ENCODE results near the gene SKOR2.

SKOR2 gene

DNA sequence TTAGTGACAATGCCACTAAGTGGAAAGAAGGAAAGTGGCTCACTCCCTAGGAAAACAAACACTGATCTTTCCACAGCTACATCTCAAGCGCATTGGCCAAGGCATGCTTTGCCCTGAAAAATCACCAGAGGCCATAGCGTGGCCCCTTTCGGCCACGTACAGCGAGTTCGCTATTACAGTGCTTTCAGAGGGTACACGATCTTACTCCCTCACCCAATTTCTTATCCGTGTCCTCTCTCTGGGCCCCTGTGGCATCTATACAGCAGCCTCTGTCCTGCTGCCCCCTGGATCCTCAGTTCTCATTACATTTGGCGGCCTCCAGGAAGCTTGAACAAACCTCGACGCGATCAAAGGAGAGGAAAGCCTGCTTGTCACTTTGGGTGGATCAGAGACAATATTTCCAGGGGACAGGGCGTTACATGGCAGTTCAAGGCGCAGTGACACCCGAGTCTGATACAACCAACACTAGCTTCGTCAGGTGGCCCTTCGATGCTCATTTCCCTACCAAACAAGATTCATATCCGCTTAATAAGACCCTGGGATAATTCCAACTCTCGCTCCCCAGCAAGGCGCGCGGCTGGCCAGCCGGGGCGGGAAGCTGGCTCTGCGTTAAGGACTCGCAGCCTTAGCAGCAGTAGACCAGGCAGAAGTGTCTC, 941 bp downstream of the SKOR2 start:
- Histone ChIP-seq H4K8ac (ENCODE audit: low read depth, low read length) (no peak overlapping the region), H3K4ac (ENCODE audit: low read depth, low read length) (no peak overlapping the region), H2BK15ac (replicated peaks; ENCODE audit: low read depth) (no peak overlapping the region), H3K4me3 (ENCODE audit: low read length) (no peak overlapping the region), H3K4me2 (ENCODE audit: low read length) (no peak overlapping the region), H3K36me3 (ENCODE audit: control insufficient read depth, insufficient read depth, low read length) (no peaks in the 10 kb centered on the region), H3K18ac (ENCODE audit: low read length) (no peak overlapping the region), H4K5ac (ENCODE audit: low read length) (no peak overlapping the region), H2AK5ac (ENCODE audit: low read length) (no peak overlapping the region), H3K79me1 (ENCODE audit: low read length) (no peaks in the 10 kb centered on the region), H2BK120ac (ENCODE audit: low read depth, low read length) (no peak overlapping the region), H3K4me1 (ENCODE audit: control insufficient read depth, low read depth, low read length) (no peaks in the 10 kb centered on the region), H3K79me2 (ENCODE audit: control insufficient read depth, insufficient read depth, low read length) (no peaks in the 10 kb centered on the region), H2BK5ac (ENCODE audit: low read length) (no peak overlapping the region), H3K23ac (ENCODE audit: low read length) (no peak overlapping the region), H3K9ac (ENCODE audit: low read length) (no peak overlapping the region), H3K27ac (ENCODE audit: low read depth, low read length) (no peak overlapping the region), H3K56ac (ENCODE audit: low read length) (no peak overlapping the region), H3K27me3 (ENCODE audit: insufficient read depth, low read length, poor library complexity) (peaks cover 89% of the 10 kb centered on the region)
- no CpG with 5 or more reads among the region's 26 CpGs for WGBS (ENCODE audit: extremely low coverage, insufficient coverage, low lambda C conversion rate)
- peak; percentile 55 for DNase-seq

GRCh38 chr18:47249314-47249981, 2.0 kb downstream of the SKOR2 start:
- Histone ChIP-seq H3K27ac (ENCODE audit: low read depth, low read length) (no peak overlapping the region), H4K8ac (ENCODE audit: low read depth, low read length) (no peak overlapping the region), H3K9ac (ENCODE audit: low read length) (no peak overlapping the region), H2BK120ac (ENCODE audit: low read depth, low read length) (no peak overlapping the region), H2BK5ac (ENCODE audit: low read length) (no peak overlapping the region), H4K5ac (ENCODE audit: low read length) (no peak overlapping the region), H3K23ac (ENCODE audit: low read length) (no peak overlapping the region), H3K27me3 (ENCODE audit: insufficient read depth, low read length, poor library complexity) (peaks cover 80% of the 10 kb centered on the region), H2BK15ac (replicated peaks; ENCODE audit: low read depth) (no peak overlapping the region), H3K36me3 (ENCODE audit: control insufficient read depth, insufficient read depth, low read length) (no peaks in the 10 kb centered on the region), H3K79me1 (ENCODE audit: low read length) (no peaks in the 10 kb centered on the region), H3K4me1 (ENCODE audit: control insufficient read depth, low read depth, low read length) (no peaks in the 10 kb centered on the region), H3K4me3 (ENCODE audit: low read length) (no peak overlapping the region), H3K56ac (ENCODE audit: low read length) (no peak overlapping the region), H3K4me2 (ENCODE audit: low read length) (no peak overlapping the region), H2AK5ac (ENCODE audit: low read length) (no peak overlapping the region), H3K18ac (ENCODE audit: low read length) (no peak overlapping the region), H3K79me2 (ENCODE audit: control insufficient read depth, insufficient read depth, low read length) (no peaks in the 10 kb centered on the region), H3K4ac (ENCODE audit: low read depth, low read length) (no peak overlapping the region)
- no peak for DNase-seq
- WGBS (ENCODE audit: extremely low coverage, insufficient coverage, low lambda C conversion rate), result no CpG with 5 or more reads among the region's 7 CpGs

- no peak overlapping the region for H2BK15ac ChIP-seq (replicated peaks; ENCODE audit: low read depth)
- no peak overlapping the region for H4K5ac ChIP-seq (ENCODE audit: low read length)
- H3K27ac ChIP-seq (ENCODE audit: low read depth, low read length), result no peak overlapping the region
- DNase-seq, result no peak
- H3K4me1 ChIP-seq (ENCODE audit: control insufficient read depth, low read depth, low read length), result no peaks in the 10 kb centered on the region
- H2BK5ac ChIP-seq (ENCODE audit: low read length), result no peak overlapping the region
- no peaks in the 10 kb centered on the region for H3K36me3 ChIP-seq (ENCODE audit: control insufficient read depth, insufficient read depth, low read length)
- H3K79me1 ChIP-seq (ENCODE audit: low read length), result no peaks in the 10 kb centered on the region
- H3K56ac ChIP-seq (ENCODE audit: low read length), result no peak overlapping the region
- H2AK5ac ChIP-seq (ENCODE audit: low read length), result no peak overlapping the region
- H2BK120ac ChIP-seq (ENCODE audit: low read depth, low read length), result no peak overlapping the region
- no peak overlapping the region for H3K18ac ChIP-seq (ENCODE audit: low read length)
- H3K9ac ChIP-seq (ENCODE audit: low read length), result no peak overlapping the region
- no peak overlapping the region for H3K4me3 ChIP-seq (ENCODE audit: low read length)
- H3K23ac ChIP-seq (ENCODE audit: low read length), result no peak overlapping the region
- H3K79me2 ChIP-seq (ENCODE audit: control insufficient read depth, insufficient read depth, low read length), result no peaks in the 10 kb centered on the region
- H3K4me2 ChIP-seq (ENCODE audit: low read length), result no peak overlapping the region
- no peak overlapping the region for H3K4ac ChIP-seq (ENCODE audit: low read depth, low read length)
- WGBS (ENCODE audit: extremely low coverage, insufficient coverage, low lambda C conversion rate), result no CpG with 5 or more reads among the region's 62 CpGs
- H3K27me3 ChIP-seq (ENCODE audit: insufficient read depth, low read length, poor library complexity), result peaks cover 73% of the 10 kb centered on the region
- H4K8ac ChIP-seq (ENCODE audit: low read depth, low read length), result no peak overlapping the region
Measured at GRCh38 chr18:47248604-47249313, 2.7 kb downstream of the SKOR2 start.

DNA sequence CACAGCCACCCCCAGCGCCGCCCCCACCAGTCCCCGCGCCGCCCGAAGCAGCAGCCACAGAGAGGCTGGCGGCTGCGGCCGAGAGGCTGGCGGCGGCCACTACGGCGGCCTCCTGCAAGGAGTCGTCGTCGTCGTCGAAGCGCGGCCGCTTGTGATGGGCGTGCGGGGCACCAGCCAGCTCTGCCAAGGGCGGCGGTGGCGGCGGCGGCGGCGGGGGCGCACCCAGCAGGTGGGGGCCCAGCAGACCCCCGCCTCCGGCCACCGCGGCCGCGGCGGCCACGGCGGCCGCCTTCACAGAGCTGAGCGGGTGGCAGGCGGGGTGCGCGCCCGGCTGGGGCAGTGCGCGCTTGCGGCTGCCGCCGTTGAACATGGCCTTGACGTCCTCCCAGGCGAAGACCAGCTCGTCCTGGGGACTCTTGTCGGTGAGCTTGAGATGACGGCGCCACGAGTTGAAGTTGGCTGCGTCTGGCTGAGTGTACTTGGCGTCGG, 3.3 kb downstream of the SKOR2 start:
- Histone ChIP-seq H3K27me3 (ENCODE audit: insufficient read depth, low read length, poor library complexity) (peaks cover 69% of the 10 kb centered on the region), H4K8ac (ENCODE audit: low read depth, low read length) (no peak overlapping the region), H2BK120ac (ENCODE audit: low read depth, low read length) (no peak overlapping the region), H3K9ac (ENCODE audit: low read length) (no peak overlapping the region), H3K4me3 (ENCODE audit: low read length) (no peak overlapping the region), H3K18ac (ENCODE audit: low read length) (no peak overlapping the region), H3K79me1 (ENCODE audit: low read length) (no peaks in the 10 kb centered on the region), H3K23ac (ENCODE audit: low read length) (no peak overlapping the region), H4K5ac (ENCODE audit: low read length) (no peak overlapping the region), H3K56ac (ENCODE audit: low read length) (no peak overlapping the region), H2BK5ac (ENCODE audit: low read length) (no peak overlapping the region), H3K4ac (ENCODE audit: low read depth, low read length) (no peak overlapping the region), H3K36me3 (ENCODE audit: control insufficient read depth, insufficient read depth, low read length) (no peaks in the 10 kb centered on the region), H3K79me2 (ENCODE audit: control insufficient read depth, insufficient read depth, low read length) (no peaks in the 10 kb centered on the region), H2BK15ac (replicated peaks; ENCODE audit: low read depth) (no peak overlapping the region), H3K4me1 (ENCODE audit: control insufficient read depth, low read depth, low read length) (no peaks in the 10 kb centered on the region), H2AK5ac (ENCODE audit: low read length) (no peak overlapping the region), H3K27ac (ENCODE audit: low read depth, low read length) (no peak overlapping the region), H3K4me2 (ENCODE audit: low read length) (no peak overlapping the region)
- DNase-seq, result no peak
- no CpG with 5 or more reads among the region's 61 CpGs for WGBS (ENCODE audit: extremely low coverage, insufficient coverage, low lambda C conversion rate)

DNA sequence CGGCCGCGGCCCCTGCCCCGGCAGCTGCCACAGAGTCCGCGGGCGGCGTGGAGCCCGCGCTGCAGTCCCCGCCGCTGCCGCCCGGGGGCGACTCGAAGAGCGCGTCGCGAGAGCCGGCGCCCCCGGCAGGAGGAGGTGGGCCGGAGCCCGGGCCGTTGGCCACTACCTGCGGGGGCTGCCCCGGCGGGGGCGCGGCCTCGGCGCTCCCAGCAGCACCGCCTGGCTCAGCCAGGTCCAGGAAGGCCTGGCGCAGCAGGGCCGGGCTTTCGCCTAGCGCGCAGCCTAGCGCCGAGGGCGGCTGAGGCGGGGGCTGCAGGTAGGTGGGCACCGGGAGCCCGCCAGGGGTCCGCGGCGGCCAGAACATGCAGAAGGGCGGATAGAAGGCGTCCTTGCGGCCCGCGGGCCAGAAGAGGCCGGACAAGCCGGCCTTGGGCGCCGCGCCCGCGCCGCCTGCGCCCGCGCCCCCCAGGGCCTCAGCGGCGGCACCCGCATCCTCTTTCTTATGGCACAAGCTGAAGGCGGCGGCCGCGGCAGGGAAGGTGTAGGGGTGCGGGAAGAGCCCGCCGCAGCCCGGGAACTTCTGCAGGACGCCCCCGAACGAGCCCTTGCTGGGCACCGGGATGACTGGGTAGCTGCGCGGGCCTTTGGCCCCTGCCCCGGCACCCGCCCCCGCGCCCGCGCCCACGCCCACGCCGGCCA, 3.9 kb downstream of the SKOR2 start:
- no peak overlapping the region for H2BK15ac ChIP-seq (replicated peaks; ENCODE audit: low read depth)
- H3K36me3 ChIP-seq (ENCODE audit: control insufficient read depth, insufficient read depth, low read length), result no peaks in the 10 kb centered on the region
- H3K79me1 ChIP-seq (ENCODE audit: low read length), result no peaks in the 10 kb centered on the region
- peak; percentile 76 for DNase-seq
- H2AK5ac ChIP-seq (ENCODE audit: low read length), result no peak overlapping the region
- H3K56ac ChIP-seq (ENCODE audit: low read length), result no peak overlapping the region
- peak overlapping the region; percentile 40 for H3K4me2 ChIP-seq (ENCODE audit: low read length)
- H3K23ac ChIP-seq (ENCODE audit: low read length), result no peak overlapping the region
- no peak overlapping the region for H2BK5ac ChIP-seq (ENCODE audit: low read length)
- WGBS (ENCODE audit: extremely low coverage, insufficient coverage, low lambda C conversion rate), result no CpG with 5 or more reads among the region's 90 CpGs
- H4K8ac ChIP-seq (ENCODE audit: low read depth, low read length), result no peak overlapping the region
- H3K27me3 ChIP-seq (ENCODE audit: insufficient read depth, low read length, poor library complexity), result peaks cover 63% of the 10 kb centered on the region
- no peak overlapping the region for H3K9ac ChIP-seq (ENCODE audit: low read length)
- H3K18ac ChIP-seq (ENCODE audit: low read length), result no peak overlapping the region
- no peaks in the 10 kb centered on the region for H3K79me2 ChIP-seq (ENCODE audit: control insufficient read depth, insufficient read depth, low read length)
- H4K5ac ChIP-seq (ENCODE audit: low read length), result no peak overlapping the region
- H3K4me1 ChIP-seq (ENCODE audit: control insufficient read depth, low read depth, low read length), result no peaks in the 10 kb centered on the region
- H2BK120ac ChIP-seq (ENCODE audit: low read depth, low read length), result no peak overlapping the region
- no peak overlapping the region for H3K4me3 ChIP-seq (ENCODE audit: low read length)
- no peak overlapping the region for H3K27ac ChIP-seq (ENCODE audit: low read depth, low read length)
- H3K4ac ChIP-seq (ENCODE audit: low read depth, low read length), result no peak overlapping the region
